Non-pigmented ciliary epithelial cell (primary cell): ENCODE data around the gene EPB41L3.
"Not testable (repeated sequence)": the region's sequence is repeated elsewhere in the genome, so short reads cannot be mapped to it uniquely, and the experiment has no call there.

ENCODE experiments used
- DNase-seq: peaks from one replicate; pipeline ENCODE4 v3.0.0-alpha.2; 2010; ENCODE audit warnings: low read depth

The EPB41L3 gene

DNA sequence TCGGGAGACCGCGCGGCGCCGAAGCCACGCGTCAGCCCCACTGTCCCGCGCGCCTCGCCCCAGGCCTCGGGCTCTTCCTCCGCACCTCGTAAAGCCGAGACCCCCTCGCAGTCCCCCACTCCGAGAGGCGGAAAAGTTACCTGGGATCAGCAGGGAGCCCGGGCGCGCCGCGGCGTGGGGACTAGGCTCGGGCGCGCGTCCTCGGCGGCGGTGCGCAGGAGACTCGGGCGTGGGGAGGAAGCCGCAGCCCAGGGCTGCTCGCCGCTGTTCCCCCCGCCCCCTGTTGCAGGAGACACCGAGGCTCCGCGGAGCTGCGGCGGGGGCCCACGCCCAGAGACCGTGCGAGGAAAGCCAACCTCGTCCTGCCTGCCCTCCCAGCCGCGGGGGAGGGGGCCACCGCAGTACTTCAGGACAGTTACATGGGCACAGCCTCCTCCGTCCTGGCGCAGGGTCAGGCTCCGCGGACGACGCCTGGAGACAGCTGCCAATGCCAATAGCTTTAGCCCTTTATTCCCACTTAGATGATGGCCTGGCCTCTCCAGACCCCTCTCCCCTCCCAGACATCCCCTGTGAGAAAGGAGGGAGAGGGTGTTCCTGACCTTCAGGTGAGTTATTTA, at the start of gene EPB41L3:
Gene EPB41L3 (minus strand): TSS at position 225 of the 617 bp plus-strand sequence. CDS start 54,814 bp downstream, outside the sequence.
- no peak for DNase-seq

DNA sequence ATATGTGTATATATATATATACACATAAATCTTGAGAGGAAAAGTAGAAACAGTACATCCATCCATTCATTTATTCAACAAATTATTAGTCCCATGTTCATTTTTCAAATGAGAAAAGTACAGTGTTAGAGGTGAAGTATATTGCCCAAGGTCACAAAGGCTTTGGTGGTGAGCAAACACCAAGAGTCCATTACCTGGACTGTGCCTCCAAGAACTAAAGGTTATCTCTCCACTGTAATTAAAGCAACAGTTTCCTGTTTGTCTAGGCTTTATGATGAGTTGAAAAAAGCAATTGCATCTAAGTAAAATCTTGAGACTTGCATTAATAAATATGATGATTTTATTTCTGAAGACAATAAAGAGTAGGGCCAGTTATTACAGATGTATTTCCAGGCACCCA, 44.7 kb upstream of the EPB41L3 start:
- no peak for DNase-seq

DNA sequence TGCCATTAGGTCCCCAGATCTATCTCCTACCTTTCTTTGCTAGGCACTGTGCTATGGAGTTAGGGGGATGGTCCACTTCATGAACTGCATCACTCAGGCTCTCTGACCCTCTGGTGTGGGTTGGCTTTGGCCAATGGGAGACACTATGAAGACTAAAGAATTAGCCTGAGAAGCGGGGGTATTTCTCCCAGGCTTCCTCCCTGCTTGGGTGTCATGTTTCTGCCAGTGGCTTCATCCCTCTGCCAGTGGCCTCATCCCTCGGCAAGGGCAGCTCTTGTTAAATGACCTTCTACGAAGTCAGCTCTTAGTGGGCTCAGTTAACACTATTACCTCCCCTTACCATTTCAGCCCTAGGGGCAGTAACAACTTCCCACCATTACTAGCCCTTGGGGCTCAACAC, 41.9 kb upstream of the EPB41L3 start:
- no peak for DNase-seq

DNA sequence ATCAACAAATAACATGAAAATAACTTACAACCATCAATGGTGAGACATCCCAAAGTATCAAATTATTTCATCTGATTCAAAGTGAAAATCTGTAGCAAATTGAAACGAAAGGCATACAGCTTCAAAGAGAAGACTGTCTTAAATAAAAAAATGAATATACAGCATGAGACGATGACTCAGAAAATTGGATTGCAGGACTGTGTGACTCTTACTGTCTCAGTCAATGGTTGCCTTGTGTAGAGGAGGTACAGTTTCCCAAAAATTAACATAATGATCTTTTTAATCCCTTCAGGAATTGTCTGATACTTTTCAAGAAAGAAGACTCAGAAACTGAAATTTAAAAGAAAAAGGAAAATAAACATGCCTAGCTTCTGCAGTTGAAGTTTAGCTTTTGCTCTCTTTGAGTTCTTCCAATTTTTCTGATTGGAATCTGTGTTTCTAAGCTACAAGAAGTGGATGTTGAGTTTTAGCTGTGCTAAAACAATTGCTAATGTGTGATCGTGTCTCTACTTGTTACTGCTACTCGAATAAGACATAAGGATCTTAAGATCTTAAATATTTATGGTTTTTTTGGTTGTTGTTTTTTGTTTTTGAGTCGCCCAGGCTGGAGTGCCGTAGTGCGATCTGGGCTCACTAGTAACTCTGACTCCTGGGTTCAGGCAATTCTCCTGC, 41.1 kb upstream of the EPB41L3 start:
- DNase-seq: peak; percentile 30

DNA sequence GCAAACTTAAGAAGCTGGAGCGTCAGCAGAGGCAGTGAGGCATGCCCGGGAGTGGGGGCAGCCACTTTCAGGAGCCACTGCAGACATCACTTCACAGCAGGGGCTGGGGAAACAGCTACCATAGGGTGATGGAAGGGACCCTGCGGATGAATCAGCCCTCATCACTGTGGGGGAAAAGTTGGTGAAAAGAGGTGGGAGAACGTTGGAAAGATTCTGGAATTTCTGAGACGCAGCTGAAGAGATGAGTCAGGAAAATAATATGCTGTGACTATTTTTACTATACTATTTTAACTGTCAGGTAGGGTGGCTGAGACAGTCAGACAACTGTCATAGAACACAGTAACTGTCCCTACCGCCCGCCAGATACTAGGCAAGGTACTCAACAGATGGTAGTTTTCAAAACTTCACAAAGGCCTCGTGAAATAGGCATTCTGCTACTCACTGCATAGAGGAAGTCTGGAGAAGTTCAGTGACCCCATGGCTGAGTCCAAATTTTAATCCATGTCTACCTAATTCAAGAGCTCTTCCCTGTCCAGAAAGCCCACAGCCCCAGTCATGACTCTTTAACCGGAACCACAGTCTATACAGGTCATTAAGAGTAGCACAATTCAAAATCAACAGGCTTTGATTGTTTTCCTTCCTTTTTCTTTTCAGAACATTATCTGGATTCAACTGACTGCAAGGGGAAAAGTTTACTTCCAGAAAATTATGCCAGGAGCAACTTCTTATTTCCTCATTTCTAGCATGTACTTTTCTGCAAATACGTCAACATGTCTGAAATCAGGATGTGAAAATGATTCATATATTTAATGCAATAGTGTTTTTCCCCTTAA, 39.3 kb upstream of the EPB41L3 start:
- peak; percentile 40 for DNase-seq

DNA sequence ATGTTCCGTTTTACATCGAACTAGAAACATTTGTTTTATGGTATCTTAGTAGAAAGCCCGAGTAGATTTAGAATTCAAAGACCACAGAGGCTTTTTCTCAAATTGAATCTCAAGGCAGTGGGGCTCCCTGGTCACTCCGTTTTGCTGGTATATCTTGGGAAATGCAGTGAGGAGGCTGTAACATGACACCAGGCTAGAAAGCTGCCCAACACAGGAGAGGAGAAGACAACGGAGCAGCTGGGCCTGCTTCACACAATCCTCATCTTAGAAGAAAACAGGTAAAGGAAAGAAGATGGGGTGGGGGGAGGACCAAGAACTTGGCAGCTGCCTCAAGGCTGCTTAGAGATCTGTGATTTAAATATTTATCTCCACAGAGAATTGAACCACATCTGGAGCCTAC, 38.3 kb upstream of the EPB41L3 start:
- DNase-seq: no peak

GRCh38 chr18:5574843-5575242, 31.0 kb upstream of the EPB41L3 start:
- DNase-seq: no peak

- DNase-seq: no peak
Observed at GRCh38 chr18:5571666-5572065, 27.9 kb upstream of the EPB41L3 start.

DNA sequence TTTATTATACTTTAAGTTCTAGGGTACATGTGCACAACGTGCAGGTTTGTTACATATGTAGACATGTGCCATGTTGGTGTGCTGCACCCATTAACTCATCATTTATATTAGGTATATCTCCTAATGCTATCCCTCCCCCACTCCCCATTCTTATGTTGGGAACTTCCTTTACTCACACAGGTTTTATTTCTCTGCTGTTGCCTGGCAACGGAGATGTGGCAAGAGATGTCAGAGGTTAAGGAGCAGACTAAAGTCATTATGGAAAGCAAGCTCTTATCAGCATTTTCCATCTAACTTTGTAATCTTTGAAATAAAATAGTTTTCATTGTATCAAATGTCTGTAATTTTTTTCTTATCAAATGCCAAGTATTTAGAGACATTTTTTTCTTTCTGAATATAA, 26.8 kb upstream of the EPB41L3 start:
- not testable (repeated sequence) for DNase-seq

DNA sequence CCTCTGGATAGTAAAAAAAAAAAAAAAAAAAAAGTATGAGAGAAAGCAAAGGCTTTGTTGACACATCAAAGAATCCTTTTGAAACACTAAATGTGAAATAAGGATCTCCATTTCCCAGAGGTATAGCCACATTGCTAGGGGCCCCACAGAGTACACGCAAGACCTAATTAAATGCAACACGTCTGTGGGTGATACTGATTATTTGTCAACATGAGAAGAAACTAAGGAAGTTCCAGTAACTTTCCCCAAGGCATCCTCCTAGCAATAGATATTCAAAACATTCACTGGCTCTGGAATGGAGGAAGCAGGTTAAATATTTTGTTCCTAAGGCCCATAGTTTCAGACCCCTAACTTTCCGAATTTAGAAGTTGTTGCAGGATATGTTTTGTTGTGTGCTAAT, 24.6 kb upstream of the EPB41L3 start:
- DNase-seq: no peak

- no peak for DNase-seq
Observed at GRCh38 chr18:5558851-5559250, 15.1 kb upstream of the EPB41L3 start.

GRCh38 chr18:5556310-5556974, 12.6 kb upstream of the EPB41L3 start:
- DNase-seq: no peak

DNA sequence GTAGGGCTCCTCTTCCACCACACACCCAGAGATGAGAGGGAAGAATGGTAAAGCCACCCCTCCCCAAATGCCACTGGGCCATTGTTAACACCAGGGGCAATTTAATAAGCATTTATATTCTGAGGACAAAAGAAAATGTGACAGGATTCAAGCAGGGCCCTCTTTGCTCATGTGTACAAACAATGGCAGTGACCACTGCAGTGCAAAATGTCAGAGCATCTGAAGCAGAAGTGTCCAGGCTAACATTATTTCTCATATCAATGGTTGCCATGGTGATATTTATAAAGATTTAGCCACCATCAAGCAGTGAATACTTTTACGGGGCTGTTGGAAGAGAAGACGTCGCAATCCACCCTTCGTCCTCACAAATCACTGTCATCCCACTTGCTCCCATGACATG, 10.8 kb upstream of the EPB41L3 start:
- no peak for DNase-seq

DNA sequence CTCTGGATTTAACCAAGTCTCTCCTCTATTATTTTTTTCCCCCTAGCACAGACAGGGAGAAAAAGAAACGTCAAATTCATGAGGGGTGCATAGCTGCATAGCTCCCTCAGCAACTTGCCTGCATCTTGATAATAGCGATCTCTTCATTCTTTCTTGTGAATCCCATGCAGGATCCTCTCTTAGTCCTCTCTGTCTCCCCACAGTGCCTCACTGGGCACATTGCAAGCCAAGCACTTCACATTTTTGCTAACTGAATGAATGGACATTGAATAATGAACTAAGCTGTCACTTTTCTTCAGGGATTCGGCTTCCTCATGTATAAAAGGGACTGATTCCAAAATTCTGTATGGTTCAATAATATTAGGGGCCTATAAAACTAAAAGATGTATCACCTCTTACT, 2.9 kb upstream of the EPB41L3 start:
- DNase-seq: peak; percentile 18

GRCh38 chr18:5543036-5543680, 639 bp downstream of the EPB41L3 start:
- DNase-seq: no peak

DNA sequence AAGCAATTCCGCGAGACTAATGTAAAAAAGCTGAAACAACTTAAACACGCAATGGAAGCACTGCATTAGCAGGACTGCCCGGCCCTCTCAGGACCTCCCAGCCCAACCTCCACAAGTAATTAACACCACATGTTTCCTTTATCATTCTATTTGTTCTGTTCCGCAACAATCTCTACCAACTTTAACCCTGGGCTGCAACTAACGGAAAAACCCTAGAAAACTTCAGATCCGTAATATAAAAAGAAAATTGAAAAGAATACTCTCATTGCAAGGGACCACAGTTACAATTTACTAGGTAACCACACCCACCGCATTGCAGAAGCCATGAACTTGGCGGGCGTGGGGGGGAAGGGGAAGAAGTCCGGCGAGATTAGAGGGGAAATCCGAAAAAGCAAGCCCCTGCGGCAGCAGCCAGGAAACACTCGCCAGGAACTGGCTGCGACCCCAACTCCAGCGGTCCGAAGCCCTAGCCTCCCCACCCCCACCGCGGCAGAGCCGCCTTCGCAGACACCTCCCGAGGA, 1.2 kb downstream of the EPB41L3 start:
- DNase-seq: no peak

DNA sequence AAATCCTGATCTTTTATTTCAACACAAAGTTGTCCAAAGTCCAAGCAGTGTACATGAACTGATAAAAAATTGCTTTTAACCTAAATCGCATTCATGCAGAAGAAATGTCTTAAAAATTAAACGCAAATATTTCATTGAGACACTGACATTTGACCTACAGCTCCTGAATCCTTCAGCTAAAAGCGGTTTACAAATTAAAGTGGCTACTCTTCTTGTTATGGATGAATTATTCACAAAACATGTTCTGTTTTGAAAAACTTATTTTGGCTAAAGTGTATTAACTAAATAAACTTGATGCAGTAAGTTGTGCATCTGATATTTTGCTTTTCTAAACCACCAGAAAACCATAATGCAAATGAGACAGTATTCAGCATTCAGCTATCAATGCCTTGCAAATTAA, 2.2 kb downstream of the EPB41L3 start:
- DNase-seq: no peak

DNA sequence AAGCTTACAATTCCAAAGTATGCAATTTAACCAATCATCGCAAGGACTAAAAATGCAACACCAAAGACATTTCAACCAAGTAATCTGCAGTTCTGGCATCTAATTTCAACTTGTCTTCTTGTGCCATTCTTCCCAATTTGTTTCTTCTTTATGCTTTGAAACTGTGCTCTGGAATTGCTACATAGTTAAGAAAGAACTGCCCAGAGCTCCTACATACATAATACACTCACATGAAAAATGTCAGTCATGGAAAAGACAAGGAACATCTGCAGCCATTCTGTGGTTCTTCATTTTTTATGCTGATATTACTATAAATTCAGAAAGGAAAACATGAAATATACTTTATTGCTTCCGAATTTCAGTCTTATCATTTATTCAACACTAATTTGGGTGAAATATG, 4.4 kb downstream of the EPB41L3 start:
- DNase-seq: no peak

- DNase-seq: no peak
Observed at GRCh38 chr18:5538544-5538943, 5.3 kb downstream of the EPB41L3 start.

DNA sequence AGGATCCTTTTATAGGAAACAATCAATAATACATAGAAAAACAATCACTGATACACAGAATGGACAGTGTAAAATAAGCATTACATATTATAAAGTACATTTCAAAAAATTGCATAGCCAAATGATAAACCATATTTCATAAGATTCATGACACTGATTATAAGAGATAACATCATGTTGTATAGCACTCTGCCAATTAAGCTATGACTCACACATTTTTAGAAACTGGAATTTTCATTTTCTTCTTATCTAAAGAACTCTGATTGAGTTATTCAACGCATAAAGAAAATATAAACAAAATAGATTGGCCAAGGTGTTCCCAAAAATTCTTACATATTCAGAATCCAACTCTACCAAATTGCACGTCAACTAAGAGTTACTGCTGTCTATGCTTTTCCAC, 5.9 kb downstream of the EPB41L3 start:
- no peak for DNase-seq

- no peak for DNase-seq
Observed at GRCh38 chr18:5534845-5535244, 9.0 kb downstream of the EPB41L3 start.

- no peak for DNase-seq
Observed at GRCh38 chr18:5532066-5532465, 11.7 kb downstream of the EPB41L3 start.
